Activated T-cell treated with anti-CD3 and anti-CD28 coated beads, Interleukin-2, amount 50 U/mL, for 72 hours (primary cell): ENCODE data around the gene FAAH2. TPM values are rescaled to one million over a fixed set of nuclear protein-coding genes. Genes with fewer than 3 reads are reported as not detected.
A peak's percentile ranks its signal among the peaks of the same experiment; 100 is the strongest.
"Not testable (repeated sequence)": the region's sequence is repeated elsewhere in the genome, so short reads cannot be mapped to it uniquely, and the experiment has no call there.

Experiments
- ATAC-seq, 2 donors: fragments of 150-1000 bp; cut with Tn5 transposase; replicated peaks in 1 of 2; 2 replicates each; pipeline ENCODE4 v1.10.0; 2021; ENCODE audit warnings: moderate library complexity in 2 of 2, mild to moderate bottlenecking in 1 of 2
- DNase-seq, 2 donors: peaks; one replicate each; pipeline ENCODE4 v3.0.0; 2021 to 2022; ENCODE audit warnings: mixed read lengths in 1 of 2
- H3K27ac Mint-ChIP-seq: one replicate; pipeline ENCODE4 v1.8.0; 2022; ENCODE audit warnings: mild to moderate bottlenecking, moderate library complexity, mixed read lengths
- H3K27me3 Mint-ChIP-seq: one replicate; pipeline ENCODE4 v1.8.0; 2022; ENCODE audit warnings: low read depth, mixed read lengths
- H3K36me3 Mint-ChIP-seq, 2 donors: one replicate each; pipeline ENCODE4 v1.8.0; 2022; ENCODE audit warnings: mixed read lengths in 2 of 2, mild to moderate bottlenecking in 1 of 2; ENCODE audit not compliant: insufficient read depth in 2 of 2
- H3K4me1 Mint-ChIP-seq: one replicate; pipeline ENCODE4 v1.8.0; 2022; ENCODE audit warnings: low read depth, mixed read lengths
- H3K4me3 Mint-ChIP-seq, 2 donors: one replicate each; pipeline ENCODE4 v1.8.0; 2022; ENCODE audit warnings: mild to moderate bottlenecking in 2 of 2, mixed read lengths in 2 of 2, moderate library complexity in 2 of 2
- H3K9me3 Mint-ChIP-seq, 2 donors: one replicate each; pipeline ENCODE4 v1.8.0; 2022; ENCODE audit warnings: mixed read lengths in 2 of 2
- total RNA-seq, 2 donors: library from RNA; stranded (reverse); gene quantifications; one replicate each; pipeline ENCODE4 v1.2.3, GENCODE V29; 2022

Gene FAAH2, protein sequence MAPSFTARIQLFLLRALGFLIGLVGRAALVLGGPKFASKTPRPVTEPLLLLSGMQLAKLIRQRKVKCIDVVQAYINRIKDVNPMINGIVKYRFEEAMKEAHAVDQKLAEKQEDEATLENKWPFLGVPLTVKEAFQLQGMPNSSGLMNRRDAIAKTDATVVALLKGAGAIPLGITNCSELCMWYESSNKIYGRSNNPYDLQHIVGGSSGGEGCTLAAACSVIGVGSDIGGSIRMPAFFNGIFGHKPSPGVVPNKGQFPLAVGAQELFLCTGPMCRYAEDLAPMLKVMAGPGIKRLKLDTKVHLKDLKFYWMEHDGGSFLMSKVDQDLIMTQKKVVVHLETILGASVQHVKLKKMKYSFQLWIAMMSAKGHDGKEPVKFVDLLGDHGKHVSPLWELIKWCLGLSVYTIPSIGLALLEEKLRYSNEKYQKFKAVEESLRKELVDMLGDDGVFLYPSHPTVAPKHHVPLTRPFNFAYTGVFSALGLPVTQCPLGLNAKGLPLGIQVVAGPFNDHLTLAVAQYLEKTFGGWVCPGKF
- 10 to 100 TPM; 29.4 to 31.0 TPM for total RNA-seq

DNA sequence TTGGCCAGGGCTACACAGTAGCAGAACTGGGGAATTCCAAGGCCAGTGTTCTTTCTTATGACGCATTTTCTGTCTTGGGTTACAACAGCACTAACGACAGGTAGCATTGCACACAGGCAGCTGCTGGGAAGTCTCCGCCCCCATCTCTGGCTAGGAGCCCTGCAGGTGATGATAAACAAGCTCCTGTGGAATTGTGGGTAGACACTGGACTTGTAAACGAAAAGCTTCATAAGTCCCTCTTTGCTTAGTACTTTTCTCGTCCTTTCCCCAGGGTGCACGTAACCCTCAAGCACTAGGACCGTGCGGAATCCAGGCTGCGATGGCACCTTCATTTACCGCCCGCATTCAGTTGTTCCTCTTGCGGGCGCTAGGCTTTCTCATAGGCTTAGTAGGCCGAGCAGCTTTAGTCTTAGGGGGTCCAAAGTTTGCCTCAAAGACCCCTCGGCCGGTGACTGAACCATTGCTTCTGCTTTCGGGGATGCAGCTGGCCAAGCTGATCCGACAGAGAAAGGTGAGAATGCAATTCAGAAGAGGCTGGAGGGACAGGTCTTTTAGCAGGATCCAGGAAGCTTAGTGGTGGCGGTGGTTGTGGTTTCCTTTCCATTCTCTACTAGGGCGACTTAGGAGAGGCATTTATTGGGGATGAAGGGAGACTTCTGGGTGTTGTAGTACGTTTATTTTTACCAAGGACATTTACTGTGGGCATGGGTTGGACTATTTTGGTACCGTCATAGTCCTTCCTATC, at the start of gene FAAH2:
Gene FAAH2, plus strand, starts transcription at position 200 of the 745 bp plus-strand sequence. Its CDS starts 120 bp downstream, at position 320.
- peak within 1 kb of the TSS; percentile 97 for H3K27ac Mint-ChIP-seq
- H3K9me3 Mint-ChIP-seq = no peaks in the 10 kb centered on the region
- ATAC-seq = peak; percentile 86 to 89
- H3K27me3 Mint-ChIP-seq = peaks cover 20% of the 10 kb centered on the region
- peak; percentile 67 to 72 for DNase-seq
- H3K36me3 Mint-ChIP-seq = peaks cover 1 to 4% of the 10 kb centered on the region in 2 donors
- H3K4me3 Mint-ChIP-seq = peak within 1 kb of the TSS; percentile 73 to 98
- H3K4me1 Mint-ChIP-seq = peaks cover 42% of the 10 kb centered on the region

DNA sequence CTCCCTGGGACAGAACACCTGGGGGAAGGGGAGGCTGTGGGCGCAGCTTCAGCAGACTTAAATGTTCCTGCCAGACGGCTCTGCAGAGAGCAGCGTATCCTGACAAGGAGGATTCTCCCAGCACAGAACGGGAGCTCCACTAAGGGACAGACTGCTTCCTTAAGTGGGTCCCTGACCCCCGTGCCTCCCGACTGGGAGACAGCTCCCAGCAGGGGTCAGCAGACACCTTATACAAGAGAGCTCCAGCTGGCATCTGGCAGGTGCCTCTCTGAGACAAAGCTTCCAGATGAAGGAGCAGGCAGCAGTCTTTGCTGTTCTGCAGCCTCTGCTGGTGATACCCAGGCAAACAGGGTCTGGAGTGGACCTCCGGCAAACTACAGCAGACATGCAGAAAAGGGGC, 44.5 kb upstream of the FAAH2 start:
- no peaks in the 10 kb centered on the region for H3K4me1 Mint-ChIP-seq
- peaks cover 8% of the 10 kb centered on the region for H3K27me3 Mint-ChIP-seq
- no peak overlapping the region for H3K4me3 Mint-ChIP-seq
- DNase-seq (no peak), ATAC-seq (no peak)
- H3K9me3 Mint-ChIP-seq = peaks cover 1 to 13% of the 10 kb centered on the region in 2 donors
- peaks cover 4 to 5% of the 10 kb centered on the region in 2 donors for H3K36me3 Mint-ChIP-seq
- no peak overlapping the region for H3K27ac Mint-ChIP-seq

DNA sequence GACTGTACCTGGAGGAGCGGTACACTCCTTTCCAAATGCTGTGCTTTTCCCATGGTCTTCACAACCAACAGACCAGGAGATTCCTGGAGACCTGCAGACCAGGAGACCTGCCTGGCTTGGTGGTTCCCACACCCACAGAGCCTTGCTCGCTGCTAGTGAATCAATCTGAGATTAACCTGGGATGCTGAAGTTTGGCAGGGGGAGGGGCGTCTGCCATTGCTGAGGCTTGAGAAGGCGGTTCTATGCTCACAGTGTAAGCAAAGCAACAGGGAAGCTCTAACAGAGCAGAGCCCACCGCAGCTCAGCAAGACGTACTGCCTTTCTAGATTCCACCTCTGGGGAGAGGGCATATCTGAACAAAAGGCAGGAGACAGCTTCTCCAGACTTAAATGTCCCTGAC, 34.5 kb upstream of the FAAH2 start:
- Mint-ChIP-seq H3K9me3 (peaks cover 0 to 15% of the 10 kb centered on the region in 2 donors), H3K36me3 (no peaks in the 10 kb centered on the region), H3K4me1 (no peaks in the 10 kb centered on the region), H3K4me3 (no peak overlapping the region), H3K27me3 (peaks cover 24% of the 10 kb centered on the region), H3K27ac (no peak overlapping the region)
- ATAC-seq (no peak), DNase-seq (no peak)

DNA sequence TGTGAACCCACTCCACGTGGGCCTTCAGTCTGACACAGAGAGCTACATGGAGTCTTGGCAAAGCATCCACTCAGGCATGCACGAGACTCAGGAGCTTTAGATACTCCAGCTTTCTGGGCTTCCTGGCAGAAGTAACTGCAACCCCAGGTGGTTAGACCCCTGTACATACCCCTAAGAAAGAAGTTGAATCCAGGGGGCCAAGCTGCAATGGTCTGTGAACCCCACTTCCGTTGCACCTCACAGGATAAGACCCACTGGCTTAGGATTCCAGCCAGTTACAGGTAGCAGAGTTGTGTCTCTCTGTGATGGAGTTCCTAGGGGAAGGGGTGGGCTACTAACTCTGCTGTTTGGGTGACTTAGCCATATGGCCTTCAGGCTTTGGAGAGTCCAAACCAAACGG, 21.4 kb upstream of the FAAH2 start:
- ATAC-seq (no peak), DNase-seq (no peak)
- H3K4me1 Mint-ChIP-seq = no peaks in the 10 kb centered on the region
- H3K36me3 Mint-ChIP-seq = peaks cover 2 to 7% of the 10 kb centered on the region in 2 donors
- H3K4me3 Mint-ChIP-seq = no peak overlapping the region
- H3K27me3 Mint-ChIP-seq = peaks cover 22% of the 10 kb centered on the region
- peaks cover 0 to 2% of the 10 kb centered on the region in 2 donors for H3K9me3 Mint-ChIP-seq
- H3K27ac Mint-ChIP-seq = no peak overlapping the region

DNA sequence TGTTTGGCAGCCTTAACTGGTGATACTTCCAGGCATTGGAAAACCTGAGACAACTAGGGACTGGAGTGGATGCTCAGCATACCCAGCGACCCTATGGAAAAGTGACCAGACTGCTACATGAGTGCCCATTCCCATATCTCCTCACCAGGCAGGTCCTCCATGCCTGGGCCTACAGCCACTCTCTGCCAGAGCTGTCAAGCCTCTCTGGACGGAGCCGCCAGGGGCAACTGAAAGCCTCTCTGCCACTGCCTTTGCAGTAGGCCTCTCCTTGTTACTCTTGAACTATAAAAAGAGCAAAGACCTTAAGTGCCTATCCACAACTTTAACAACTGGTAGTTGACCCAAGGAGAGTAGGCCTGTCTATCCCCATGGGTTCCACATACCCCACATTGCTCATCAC, 20.2 kb upstream of the FAAH2 start:
- peaks cover 0 to 2% of the 10 kb centered on the region in 2 donors for H3K9me3 Mint-ChIP-seq
- peaks cover 2 to 7% of the 10 kb centered on the region in 2 donors for H3K36me3 Mint-ChIP-seq
- peaks cover 22% of the 10 kb centered on the region for H3K27me3 Mint-ChIP-seq
- no peak overlapping the region for H3K27ac Mint-ChIP-seq
- DNase-seq = no peak
- no peak for ATAC-seq
- no peak overlapping the region for H3K4me3 Mint-ChIP-seq
- H3K4me1 Mint-ChIP-seq = no peaks in the 10 kb centered on the region

DNA sequence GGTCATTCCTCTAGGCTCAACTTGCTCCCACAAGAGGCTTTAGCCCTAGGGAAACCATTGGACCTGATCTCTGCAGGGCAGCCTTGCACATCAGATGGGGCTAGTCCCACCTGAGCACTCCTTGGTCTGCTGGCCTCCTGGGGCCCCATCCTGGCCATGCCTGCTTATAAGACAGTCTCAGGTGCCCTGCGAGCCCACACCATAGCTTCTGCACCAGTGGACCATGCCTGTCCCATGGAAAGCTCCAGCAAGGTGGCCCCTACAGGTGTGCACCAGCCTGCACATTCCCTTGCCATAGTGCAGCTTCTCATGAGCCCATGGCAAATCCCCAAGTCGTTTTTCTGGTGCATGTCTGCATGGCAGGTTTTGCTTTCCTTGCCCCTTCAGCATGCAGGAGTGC, 19.6 kb upstream of the FAAH2 start:
- Mint-ChIP-seq H3K27me3 (peaks cover 22% of the 10 kb centered on the region), H3K27ac (no peak overlapping the region), H3K4me3 (no peak overlapping the region), H3K9me3 (peaks cover 0 to 2% of the 10 kb centered on the region in 2 donors), H3K4me1 (no peaks in the 10 kb centered on the region), H3K36me3 (peaks cover 2 to 7% of the 10 kb centered on the region in 2 donors)
- DNase-seq = no peak
- ATAC-seq = no peak

DNA sequence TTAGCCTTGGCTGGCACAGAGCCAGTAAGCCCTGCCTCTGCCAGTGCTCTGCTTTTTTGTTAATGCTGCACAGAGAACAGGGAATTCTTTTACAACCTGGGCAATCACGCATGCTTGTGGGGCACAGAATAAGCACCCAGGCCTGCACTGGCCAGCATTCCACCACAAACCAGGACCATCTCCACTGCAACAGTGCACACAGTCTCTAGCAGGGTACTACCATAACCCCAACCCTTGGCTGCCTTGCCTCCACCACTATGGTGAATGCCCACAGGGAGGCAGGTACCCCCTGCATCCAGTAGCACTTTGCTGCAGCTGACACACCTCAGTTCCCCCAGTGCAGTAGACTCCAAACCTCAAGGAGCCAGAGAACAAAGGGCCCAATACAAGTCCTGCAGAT, 19.2 kb upstream of the FAAH2 start:
- H3K36me3 Mint-ChIP-seq = peaks cover 2 to 7% of the 10 kb centered on the region in 2 donors
- no peaks in the 10 kb centered on the region for H3K4me1 Mint-ChIP-seq
- no peak overlapping the region for H3K4me3 Mint-ChIP-seq
- H3K9me3 Mint-ChIP-seq = peaks cover 0 to 2% of the 10 kb centered on the region in 2 donors
- peaks cover 22% of the 10 kb centered on the region for H3K27me3 Mint-ChIP-seq
- no peak for ATAC-seq
- DNase-seq = no peak
- no peak overlapping the region for H3K27ac Mint-ChIP-seq

DNA sequence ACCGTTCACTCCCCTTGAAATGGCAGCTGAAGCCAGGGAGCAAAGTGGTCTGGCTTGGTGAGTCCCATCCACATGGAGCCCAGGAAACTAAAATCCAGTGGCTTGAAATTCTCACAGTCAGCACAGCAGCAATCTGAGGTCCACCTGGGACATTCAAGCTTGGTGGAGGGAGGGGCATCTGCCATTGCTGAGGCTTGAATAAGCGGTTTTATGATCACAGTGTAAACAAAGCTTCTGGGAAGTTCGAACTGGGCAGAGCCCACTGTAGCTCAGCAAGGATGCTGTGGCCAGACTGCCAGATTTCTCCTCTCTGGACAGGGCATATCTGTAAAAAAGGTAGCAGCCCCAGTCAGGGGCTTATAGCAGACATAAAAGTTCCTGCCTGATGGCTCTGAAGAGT, 15.5 kb upstream of the FAAH2 start:
- ATAC-seq (no peak), DNase-seq (no peak)
- Mint-ChIP-seq H3K36me3 (peaks cover 2 to 9% of the 10 kb centered on the region in 2 donors), H3K4me3 (no peak overlapping the region), H3K27ac (no peak overlapping the region), H3K27me3 (peaks cover 22% of the 10 kb centered on the region), H3K9me3 (peaks cover 4 to 9% of the 10 kb centered on the region in 2 donors), H3K4me1 (no peaks in the 10 kb centered on the region)

DNA sequence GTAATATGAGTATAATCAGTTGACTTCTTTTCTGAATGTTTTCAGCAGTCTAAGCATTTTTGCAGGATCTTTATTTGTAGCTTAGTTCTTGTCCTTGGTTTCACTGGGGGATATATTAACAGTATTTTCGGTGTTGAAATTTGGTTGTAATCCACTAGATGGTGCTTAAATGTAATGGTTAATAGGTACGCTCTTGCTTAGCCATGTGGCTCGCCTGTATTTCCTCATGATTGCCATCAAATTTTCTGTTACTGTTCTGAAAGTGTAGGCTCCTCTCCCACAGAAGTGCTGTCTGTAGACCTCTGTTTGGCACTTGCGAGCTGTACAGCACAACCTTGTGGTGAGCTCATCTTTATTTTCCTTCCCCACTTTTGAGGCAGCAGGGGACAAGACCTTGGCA, 3.9 kb upstream of the FAAH2 start:
- Mint-ChIP-seq H3K4me1 (peaks cover 35% of the 10 kb centered on the region), H3K27ac (peak overlapping the region; percentile 51), H3K9me3 (peaks cover 2% of the 10 kb centered on the region in 2 donors), H3K27me3 (peaks cover 20% of the 10 kb centered on the region), H3K4me3 (peak overlapping the region; percentile 35 to 72), H3K36me3 (peaks cover 0 to 1% of the 10 kb centered on the region in 2 donors)
- ATAC-seq (peak in 1 of 2 donors; percentile 22), DNase-seq (no peak)

DNA sequence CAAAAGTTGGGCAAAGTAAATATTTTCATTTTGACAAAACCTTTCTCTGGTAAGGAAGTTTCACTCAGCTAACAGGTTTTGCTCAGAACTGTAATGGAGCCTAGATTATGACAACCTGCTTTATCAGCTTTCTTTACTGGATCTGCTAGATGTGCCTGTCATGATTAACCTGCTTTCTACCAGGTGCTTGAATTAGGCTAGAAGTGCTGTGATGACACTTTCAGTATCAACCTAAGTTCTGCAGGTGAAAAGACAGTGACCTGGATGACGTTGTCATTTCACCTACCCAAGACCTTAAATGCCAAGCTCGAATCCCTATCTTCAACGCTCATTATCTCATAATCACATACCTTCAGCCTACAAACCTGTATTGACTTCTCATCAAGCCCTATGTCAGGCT, 1.5 kb upstream of the FAAH2 start:
- no peaks in the 10 kb centered on the region for H3K9me3 Mint-ChIP-seq

DNA sequence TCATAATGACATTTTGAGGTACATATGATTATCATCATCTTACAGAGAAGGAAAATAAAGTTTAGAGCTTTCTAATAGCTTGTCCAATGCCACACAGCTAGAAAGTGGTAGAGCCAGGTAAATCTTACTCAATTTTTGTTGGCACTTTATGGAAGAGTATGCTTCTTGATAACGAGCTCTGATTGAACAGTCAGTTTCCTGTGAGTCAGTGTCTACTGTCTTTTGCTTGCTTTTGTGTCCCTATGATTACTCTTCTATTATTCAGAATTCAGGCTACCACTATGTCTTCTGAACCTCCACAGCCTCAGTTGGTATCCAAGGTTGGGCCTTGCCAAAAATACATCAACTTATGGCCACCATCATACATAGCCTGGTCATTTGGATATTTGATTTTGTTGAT, 2.6 kb downstream of the FAAH2 start:
- Mint-ChIP-seq H3K4me3 (peak overlapping the region; percentile 73 to 88), H3K36me3 (peaks cover 6 to 11% of the 10 kb centered on the region in 2 donors), H3K27me3 (peaks cover 8% of the 10 kb centered on the region), H3K27ac (peak overlapping the region; percentile 68), H3K9me3 (no peaks in the 10 kb centered on the region), H3K4me1 (peaks cover 27% of the 10 kb centered on the region)
- ATAC-seq (no peak), DNase-seq (no peak)

More for the DNA sequence above, 1.5 kb upstream of the FAAH2 start:
- peak overlapping the region; percentile 80 for H3K27ac Mint-ChIP-seq
- peaks cover 35% of the 10 kb centered on the region for H3K4me1 Mint-ChIP-seq
- peak in 1 of 2 donors; percentile 14 for ATAC-seq
- peak overlapping the region in 1 of 2 donors; percentile 74 for H3K4me3 Mint-ChIP-seq
- no peak for DNase-seq
- H3K36me3 Mint-ChIP-seq = peaks cover 1 to 2% of the 10 kb centered on the region in 2 donors
- peaks cover 20% of the 10 kb centered on the region for H3K27me3 Mint-ChIP-seq

DNA sequence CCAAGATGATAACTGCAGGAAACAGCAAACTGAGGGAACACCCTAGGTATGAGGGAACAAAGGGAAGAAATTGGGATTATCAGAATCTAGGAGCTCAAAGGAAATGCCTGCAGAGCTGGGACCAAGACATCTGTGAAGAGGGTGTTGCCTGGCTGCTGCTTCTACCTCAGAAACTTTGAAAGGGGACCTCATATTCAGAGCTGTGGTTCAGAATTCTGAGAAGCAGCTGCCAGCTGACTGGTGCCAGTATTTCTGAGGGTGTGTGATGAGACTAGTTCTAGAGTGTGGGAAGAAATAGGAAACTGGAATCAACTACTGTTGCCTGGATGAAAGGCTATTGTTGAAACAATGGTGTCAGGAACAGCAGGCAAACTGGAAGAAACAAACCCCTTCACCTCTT, 8.5 kb downstream of the FAAH2 start:
- ATAC-seq = no peak
- Mint-ChIP-seq H3K27ac (peak overlapping the region; percentile 85), H3K4me3 (no peak overlapping the region), H3K9me3 (peaks cover 6 to 8% of the 10 kb centered on the region in 2 donors), H3K36me3 (peaks cover 20 to 29% of the 10 kb centered on the region in 2 donors), H3K27me3 (peaks cover 19% of the 10 kb centered on the region), H3K4me1 (peaks cover 6% of the 10 kb centered on the region)
- no peak for DNase-seq

DNA sequence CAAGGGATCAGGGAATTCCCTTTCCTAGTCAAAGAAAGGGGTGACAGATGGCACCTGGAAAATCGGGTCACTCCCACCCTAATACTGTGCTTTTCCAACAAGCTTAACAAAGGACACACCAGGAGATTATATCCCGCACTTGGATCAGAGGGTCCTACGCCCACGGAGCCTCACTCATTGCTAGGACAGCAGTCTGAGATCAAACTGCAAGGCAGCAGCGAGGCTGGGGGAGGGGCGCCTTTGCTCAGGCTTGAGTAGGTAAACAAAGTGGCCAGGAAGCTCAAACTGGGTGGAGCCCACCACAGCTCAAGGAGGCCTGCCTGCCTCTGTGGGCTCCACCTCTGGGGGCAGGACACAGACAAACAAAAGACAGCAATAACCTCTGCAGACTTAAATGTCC, 9.2 kb downstream of the FAAH2 start:
- not testable (repeated sequence) for DNase-seq, H3K4me3 Mint-ChIP-seq, H3K9me3 Mint-ChIP-seq, H3K27ac Mint-ChIP-seq, ATAC-seq, H3K4me1 Mint-ChIP-seq
- peaks cover 19% of the 10 kb centered on the region for H3K27me3 Mint-ChIP-seq
- H3K36me3 Mint-ChIP-seq = peaks cover 19 to 31% of the 10 kb centered on the region in 2 donors
